NCI-H510A (cell line): Measurements from ENCODE around the gene DCAF5.
"Not testable (repeated sequence)": the region's sequence is repeated elsewhere in the genome, so short reads cannot be mapped to it uniquely, and the experiment has no call there.

Experiments
- DNase-seq: peaks from one replicate; lab custom pipeline; 2025; lab: John Stamatoyannopoulos, UW

The DCAF5 gene

DNA sequence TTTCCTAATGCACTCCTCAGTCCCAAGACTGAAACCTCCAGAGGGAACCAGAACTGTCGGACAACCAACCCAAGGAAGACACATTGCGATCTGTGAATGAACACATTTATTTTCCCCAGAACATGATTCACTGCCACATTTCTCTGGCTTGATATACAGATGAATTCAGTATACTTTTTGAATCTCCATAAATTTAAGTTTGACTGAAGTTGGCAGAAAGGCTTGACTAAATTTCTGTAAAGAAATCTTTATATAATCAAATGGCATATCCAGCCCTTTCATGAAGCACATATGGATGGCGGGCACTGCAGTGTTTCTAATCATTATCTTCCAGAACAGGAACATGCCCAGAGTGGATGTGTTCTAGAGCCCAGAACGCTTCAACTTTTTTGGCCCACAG is 56.7 kb downstream of the DCAF5 start:
- DNase-seq, result no peak

DNA sequence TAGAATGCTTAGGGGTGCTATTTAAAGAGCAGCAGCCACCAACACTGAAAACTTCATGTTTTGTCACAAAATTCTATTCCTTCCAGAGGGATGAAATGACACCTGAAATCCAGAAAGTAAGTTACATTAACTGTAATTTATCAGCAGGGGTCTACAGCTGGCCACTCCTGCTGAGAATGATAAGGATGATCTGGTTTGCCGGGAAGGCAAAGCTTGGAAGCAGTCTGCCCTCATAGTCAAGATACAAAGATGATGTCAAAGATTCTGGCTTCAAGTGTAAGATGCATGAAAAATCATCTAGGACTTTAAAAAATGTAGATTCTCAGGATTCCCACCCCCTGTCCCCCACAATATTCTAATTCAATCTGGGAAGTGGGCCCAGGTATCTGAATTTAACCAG is 58.4 kb downstream of the DCAF5 start:
- DNase-seq, result no peak

DNA sequence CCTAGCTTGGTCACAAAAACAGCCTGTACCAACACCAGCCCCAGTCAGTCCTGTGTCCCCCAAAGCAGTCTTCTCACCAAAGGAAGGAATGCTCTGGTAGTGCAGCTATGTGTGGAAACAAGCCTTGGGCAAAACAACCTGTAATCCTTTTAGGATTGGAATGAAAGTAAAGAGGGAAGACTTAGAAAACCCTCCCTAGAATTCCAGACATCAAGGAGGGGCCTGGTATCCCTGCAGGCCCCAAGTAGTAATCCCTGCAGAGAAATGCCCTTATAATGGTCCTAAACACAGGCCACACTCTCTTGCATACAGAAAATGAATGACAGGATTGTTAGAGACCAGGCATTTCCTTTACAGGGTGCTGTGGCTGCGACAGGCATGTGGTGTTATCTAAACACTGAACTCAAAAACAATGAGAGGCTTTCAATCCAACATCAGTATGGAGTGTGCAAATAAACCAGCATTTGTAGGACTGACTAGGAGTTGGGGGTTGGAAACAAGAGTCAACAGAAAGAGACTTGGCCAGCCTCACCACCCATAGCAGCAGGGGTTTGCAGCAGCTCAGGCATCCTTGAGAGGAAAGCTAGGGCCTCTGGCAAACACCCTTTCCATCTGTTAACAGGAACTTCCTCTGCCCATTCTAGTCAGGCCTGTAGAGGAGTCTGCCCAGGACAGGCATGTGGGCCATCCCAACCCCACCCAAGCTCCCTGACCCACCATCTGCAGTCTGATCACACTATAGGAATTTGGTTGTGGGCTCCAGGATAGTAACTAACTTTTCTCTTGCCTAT is 59.1 kb downstream of the DCAF5 start:
- DNase-seq, result no peak

DNA sequence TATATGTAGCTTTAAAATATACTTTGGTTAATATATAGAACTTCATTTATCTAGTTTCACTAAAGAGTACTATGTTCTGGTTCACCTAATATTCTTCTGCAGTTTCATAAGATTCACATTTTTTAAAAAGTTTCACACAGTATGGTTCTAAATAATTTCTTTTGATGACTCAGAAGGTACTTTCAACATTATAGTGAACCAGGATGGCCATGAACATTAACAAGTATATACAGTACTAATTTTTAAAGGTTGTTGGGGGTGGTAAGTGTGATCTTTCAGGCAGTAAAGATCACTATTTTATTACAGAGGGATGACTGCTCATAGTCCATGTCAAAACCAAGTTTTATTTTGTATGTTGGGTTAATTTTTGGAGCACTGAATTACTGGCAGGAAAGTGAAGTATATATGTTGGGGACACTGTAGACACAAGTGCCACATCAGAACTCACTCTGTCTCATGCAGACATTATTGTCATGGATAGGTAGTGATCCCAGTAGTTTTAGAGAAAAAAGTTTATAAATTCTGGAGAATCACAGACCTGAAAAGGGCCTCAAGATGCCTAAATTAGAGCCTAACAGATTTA is 60.0 kb downstream of the DCAF5 start:
- no peak for DNase-seq

DNA sequence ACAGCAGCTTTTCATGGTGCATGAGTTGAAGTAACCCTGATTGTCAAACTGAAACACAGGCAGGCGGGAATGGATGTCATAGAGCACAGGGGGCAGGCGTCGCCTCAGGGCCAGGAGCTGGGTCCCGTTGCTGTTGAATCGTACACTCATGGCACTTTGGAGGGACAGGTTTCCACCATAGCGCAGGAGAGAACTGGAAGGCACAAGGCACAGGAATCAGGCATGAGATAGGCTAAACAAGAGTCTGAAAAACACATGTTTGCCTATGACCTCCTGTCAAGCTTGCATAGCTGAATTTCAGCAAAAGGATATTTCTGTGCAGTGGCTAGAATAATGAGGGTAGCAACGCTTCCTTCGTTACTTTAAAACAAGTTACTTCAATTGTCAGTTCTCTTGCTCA is 61.2 kb downstream of the DCAF5 start:
- DNase-seq, result no peak

DNA sequence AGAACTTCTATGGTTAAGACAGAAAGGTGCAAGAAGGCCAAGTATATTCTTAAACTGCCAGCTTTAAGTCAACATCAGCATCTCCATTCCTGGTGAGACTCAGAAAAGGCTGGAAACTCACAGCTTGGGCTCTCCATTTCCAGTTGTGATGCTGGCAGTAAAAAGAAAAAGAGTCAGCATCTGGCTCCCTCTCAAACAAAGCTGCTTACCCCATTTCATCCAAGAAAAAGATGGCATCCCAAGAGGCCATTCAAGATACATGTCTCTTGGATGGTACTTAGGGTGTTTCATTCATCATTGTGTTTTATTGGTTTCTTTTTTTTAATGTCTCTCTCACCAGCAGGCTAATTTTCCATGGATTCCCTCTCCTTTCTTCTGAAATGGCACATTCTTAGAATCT is 61.9 kb downstream of the DCAF5 start:
- DNase-seq, result no peak

DNA sequence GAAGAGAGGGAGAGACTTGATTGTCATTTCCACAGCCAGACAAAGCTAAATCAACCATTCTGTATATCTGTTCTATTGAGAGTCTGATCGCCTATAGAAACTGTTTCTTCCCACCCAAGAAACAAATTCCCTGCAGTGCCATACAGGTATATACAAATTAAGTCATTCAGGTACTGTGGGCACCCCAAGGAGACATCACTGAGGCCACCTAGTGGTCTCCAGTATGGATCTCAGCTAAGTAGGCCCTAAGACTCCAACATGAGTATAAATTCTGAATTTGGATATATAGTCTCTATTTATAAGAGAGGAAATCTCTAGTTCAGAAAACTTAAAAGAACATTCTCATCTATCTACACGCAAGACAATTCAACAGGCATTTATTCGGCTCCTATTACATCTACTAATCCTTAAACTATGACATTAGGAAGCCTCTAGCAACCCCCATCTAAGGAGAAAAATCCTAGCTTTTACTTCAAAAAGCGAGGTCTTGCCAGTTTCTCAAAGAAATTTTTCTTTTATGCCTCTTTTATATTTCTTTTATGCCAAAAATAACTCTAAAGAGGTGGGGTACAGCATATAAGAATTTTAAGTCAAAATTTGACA is 62.6 kb downstream of the DCAF5 start:
- no peak for DNase-seq

DNA sequence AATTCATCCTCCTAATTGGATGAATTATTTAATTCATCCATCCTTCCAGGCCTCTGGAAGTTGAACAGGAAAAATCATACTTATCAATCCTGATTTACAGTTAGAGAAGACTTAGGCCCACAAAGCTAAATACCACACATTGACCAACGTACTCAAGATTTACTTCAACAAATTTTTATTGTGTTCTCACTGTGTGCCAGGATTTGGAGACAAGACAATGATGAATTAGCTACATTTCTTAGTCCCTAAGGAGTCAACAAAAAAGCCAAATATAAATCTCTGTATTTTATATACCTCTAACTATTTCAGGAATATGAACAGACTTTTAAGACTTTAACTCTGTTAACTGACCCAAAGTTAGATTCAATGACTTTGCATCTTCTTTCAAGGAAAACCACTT is 63.9 kb downstream of the DCAF5 start:
- no peak for DNase-seq

DNA sequence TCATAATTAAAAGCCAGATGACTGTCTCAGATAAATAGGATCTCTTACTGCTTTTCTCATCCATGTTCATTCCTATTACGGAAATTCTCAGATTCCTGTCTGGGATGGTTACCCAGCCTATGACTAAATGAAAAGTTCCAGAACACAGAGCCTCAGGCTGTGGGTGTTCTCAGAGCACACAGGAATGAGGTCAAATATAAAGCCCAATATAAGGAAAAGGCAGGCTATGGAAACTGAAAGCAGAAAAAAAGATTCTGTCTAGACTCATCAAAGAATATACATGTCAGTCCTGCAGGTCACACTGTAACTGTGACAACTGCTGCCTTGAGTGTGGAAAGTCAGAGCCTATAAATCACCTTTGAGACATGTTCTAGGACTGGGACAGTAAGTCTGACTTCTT is 64.3 kb downstream of the DCAF5 start:
- no peak for DNase-seq

DNA sequence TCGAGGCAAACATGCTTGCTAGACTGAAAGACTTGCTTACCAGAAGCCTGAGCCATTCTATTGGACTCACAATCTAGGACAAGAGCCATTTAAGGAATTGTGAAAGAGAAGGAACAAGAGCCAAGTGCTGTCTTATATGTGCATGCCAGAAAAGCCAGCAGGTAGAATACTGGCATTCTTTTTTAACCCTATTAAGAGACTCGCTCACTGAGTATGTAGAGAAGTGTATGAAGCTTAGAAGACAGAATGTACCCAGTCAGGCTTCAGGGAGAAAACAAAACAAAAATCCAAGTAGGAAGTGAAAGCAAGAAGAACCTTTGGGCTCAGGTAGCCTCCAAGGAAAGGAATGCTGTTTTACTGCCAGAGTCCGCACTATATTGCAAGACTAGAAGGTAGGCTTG is 65.9 kb downstream of the DCAF5 start:
- DNase-seq, result no peak

DNA sequence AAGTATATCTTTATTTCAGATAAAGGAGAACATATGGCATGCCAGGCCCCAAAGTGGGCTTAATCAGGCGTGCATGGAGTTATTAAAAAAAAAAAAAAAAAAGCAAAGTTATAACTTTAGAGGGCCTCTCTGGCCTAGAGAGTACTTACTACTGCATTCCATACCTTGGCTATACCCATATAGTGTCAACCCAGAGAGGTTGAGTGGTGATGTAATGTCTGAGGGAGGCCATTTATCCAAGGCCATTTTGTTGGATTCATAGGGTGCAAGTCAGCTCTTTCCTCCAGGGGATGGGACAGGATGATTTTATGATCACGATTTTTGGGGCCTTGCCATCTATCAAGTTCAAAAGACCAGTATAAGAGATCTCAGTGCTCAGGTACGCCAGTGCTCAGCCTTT is 66.4 kb downstream of the DCAF5 start:
- no peak for DNase-seq

DNA sequence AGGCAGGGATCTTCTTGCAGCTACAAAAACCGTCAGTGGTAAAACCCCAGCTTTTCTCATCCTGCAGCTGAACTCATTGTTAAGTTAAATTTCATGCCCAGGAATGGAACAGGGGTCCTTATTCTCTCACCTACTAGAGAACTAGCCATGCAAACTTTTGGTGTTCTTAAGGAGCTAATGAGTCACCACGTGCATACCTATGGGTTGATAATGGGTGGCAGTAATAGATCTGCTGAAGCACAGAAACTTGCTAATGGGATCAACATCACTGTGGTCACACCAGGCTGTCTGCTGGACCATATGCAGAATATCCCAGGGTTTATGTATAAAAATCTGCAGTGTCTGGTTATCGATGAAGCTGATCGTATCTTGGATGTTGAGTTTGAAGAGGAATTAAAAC is 68.9 kb downstream of the DCAF5 start:
- DNase-seq, result no peak

DNA sequence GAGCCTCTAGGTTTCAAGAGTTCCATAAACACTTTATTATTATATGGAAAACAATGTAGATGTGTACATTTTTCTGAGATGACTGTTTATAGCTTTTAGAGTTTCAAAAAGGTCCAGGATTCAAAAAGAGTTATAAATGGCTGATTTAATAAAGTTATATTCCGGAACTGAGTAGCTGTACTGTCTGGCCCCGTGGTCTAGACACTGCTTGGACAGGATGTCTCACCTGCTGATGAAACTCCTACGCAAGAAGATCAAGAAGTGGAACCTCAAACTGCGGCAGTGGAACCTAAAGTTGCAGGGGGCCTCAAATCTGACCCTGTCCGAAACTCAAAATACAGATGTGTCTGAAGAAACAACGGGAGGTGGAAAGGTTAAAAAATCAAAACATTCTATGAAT is 69.7 kb downstream of the DCAF5 start:
- DNase-seq, result no peak

DNA sequence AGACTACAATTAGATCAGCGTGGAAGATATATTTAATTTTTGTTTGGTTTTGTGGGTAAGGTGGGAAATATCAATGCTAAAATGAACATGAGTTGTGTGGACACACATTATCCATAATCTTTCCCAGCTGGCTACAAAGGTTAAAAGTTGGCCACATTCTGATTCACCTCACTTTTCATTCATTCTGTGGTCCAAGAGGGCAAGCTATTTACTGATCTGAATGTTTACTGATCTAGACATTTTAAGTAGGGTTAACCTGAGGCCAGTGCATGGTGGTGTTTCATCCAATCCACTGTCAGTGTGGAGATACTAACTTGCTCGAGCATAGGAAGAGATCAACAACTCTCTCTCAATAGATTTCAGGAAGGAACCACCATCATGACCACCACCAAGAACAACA is 71.6 kb downstream of the DCAF5 start:
- no peak for DNase-seq

DNA sequence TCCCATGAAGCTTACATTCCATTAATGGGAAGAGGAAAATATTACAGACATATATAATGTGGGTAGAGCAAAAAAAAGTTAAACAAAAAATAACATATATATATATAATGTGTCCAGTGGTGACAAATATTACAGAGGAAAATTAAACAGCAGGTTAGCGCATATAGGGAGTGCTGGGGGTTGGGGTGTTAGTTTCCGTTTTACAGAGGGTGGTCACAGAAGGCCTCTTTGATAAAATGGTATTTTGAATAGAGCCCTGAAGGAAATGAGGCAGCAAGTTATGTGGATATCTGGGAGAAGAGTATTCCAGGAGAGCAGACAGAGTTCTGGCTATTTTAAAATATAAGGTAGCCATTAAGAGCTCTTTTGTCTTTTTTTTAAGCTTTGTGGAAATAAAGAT is 73.2 kb downstream of the DCAF5 start:
- no peak for DNase-seq

DNA sequence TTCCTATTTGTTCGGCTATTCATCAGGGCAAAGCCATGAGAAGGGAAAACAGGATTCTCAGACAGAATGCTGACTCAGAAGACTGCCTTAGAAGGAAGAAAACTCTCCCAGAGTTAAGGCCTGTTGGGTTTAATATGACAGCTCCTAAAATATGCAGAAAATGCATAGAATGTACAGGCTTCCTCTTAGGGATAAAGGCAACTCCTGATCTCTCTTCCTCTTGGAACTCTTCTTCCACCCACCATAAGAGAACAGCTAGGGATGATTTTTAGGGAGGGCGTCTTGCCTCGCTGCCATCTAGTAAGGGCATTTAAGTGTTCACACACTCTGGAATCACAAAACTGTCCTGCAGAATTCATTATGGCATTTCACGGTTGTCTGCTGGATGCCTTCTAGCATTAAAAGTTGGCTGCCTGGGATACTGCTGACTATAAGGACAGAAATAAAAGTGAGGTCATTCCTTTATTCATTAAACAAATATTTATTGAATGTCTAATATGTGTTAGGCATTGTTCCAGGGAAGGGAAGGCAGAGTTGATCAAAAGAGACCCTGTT is 73.7 kb downstream of the DCAF5 start:
- DNase-seq, result no peak

DNA sequence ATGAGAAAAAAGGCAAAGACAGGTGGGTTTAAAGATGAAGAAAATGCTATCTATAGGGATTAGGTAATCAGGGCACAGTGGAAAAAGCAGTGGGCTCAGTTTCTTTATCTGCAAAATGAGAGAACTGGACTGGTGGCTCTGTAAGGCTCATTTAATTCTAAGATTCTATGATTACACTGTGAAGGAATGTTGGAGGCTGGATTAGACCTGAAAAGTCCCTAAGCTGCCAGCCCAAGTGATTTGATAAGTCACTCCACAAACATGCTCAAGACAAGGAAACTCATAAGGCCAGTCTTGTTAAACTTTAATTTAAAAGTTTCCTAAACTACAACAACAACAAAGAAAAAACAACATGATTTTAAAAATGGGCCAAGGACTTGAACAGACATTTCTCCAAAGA is 75.1 kb downstream of the DCAF5 start:
- no peak for DNase-seq

DNA sequence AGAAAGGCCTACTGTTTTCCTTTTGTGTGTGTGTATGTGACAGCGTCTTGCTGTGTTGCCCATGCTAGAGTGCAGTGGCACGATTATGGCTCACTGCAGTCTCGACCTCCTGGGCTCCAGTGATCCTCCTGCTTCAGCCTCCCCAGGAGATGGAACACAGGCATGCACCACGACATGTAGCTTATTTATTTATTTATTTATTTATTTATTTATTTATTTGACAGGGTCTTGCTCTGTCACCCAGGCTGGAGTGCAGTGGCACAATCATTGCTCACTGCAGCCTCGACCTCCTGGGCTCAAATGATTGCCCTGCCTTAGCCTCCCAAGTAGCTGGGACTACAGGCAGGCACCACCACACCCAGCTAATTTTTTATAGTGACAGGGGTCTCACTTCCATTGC is 75.7 kb downstream of the DCAF5 start:
- not testable (repeated sequence) for DNase-seq

DNA sequence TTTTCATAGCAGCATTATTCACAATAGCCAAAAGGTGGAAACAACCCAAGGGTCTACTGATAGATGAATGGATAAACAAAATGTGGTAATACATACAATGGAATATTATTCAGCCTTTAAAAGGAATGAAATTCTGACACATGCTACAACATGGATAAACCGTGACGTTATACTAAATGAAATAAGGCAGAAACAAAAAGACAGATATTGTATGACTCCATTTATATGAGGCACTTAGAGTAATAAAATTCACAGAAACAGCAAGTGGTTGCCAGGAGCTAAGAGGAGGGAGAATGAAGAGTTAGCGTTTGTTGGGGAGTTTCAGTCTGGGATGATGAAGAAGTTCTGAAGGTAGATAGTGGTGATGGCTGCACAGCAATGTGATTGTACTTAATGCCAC is 76.6 kb downstream of the DCAF5 start:
- DNase-seq, result no peak

DNA sequence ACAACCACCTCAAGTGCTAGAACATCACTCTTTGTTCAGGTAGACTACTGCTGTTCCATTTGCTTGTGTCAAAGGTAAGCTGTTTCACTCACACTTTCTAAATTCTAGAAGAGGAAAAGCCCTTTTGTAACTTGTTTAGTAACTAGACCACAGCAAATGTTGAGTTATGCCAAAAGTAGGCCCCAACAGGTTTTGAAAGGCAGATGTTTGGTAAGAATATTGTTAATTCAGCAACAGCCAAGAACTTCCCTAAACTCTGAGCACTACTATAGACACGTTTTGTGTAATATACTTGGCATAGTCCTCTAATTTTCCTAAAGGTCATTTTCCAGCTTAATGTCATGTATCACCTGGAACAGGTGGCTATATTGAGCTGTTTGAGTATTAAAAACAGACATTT is 79.0 kb downstream of the DCAF5 start:
- no peak for DNase-seq

DNA sequence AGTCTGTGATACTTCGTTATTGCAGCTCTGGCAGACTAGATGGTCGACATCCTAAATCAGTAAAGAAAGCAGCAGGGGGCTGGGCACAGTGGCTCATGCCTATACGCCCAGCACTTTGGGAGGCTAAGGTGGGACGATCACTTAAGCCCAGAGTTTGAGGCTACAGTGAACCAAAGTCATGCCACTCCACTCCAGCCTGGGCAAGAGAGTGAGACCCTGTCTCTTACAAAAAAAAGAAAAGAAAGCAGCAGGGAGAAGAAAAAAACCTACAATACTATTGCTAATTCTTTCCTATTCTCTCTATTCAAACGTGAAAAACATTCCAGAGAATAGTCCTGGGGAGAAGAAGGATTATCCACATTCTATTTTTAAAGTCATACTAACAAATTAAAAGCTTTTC is 79.5 kb downstream of the DCAF5 start:
- no peak for DNase-seq

DNA sequence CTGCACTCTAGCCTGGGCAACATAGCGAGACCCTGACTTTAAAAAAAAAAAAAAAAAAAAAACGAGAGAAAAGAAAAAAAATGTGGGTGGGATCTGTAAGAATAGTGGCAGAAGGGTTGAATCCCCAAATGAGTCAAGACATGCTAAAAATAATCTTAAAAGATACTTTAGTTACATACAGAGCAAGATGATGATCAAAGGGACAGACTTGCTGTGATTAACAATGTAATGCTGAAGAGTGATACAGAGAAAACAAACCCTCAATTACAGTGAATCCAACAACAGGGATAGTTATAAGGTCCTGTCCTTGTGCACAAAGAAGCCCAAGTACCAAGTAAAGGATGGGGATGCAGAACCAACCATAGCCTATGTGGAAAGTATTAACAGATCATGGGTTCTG is 80.3 kb downstream of the DCAF5 start:
- no peak for DNase-seq

DNA sequence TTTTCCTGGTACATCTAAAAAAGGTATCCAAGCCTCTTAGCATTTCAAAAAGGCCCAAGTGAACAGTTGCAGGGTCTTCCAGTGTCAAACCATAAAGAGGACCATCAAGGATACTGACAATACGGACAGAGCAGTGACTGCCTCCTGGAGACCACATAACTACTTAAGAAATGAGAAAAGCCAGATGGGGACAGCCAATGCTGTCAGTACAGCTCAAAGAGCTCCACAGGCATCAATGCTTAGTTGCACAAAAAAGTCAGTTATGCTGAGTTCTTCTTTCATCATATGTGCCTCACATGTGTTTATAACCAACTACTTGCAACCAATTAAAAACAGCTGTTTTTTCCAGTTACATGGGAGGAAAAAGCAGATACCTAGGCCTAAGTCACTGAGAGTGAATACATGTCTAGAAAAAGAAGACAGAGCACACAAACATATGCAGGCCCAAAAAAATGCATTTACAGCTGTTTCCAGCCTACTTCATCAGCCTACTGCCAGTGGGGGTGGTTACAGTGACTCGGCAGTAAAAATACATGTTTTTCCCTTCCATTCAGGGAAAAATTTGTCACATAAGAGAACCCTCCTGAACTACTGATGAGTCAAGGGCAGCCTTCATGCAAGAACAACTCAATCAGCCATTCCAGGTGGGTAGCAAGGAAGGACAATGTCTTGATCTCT is 84.0 kb downstream of the DCAF5 start:
- DNase-seq, result no peak
